Astrocyte (in vitro differentiated cells and primary cell): ENCODE measurements around the gene KIAA1671. TPM values are rescaled to one million over a fixed set of nuclear protein-coding genes. Genes with fewer than 3 reads are reported as not detected.

Experiments
- DNase-seq: peaks from one replicate; pipeline ENCODE4 v3.0.0-alpha.2; 2010; ENCODE audit warnings: low read depth
- FAIRE-seq: peaks from 2 replicates; lab custom pipeline; 2011; peaks lifted over from hg19 to GRCh38; lab: Jason Lieb, UNC
- H2AFZ ChIP-seq: 2 replicates; pipeline ENCODE4 v1.6.0; 2012; ENCODE audit warnings: low read depth, low read length, inconsistent platforms
- H3K27ac ChIP-seq: 2 replicates; pipeline ENCODE4 v1.5.1; 2011; ENCODE audit warnings: low read depth, low read length, inconsistent platforms
- H3K27me3 ChIP-seq: 2 replicates; pipeline ENCODE4 v1.6.0; 2011; ENCODE audit warnings: low read length, inconsistent platforms; ENCODE audit not compliant: insufficient read depth
- H3K36me3 ChIP-seq: 2 replicates; pipeline ENCODE4 v1.5.1; 2011; ENCODE audit warnings: low read length, inconsistent platforms; ENCODE audit not compliant: insufficient read depth
- H3K4me1 ChIP-seq: 2 replicates; pipeline ENCODE4 v1.5.1; 2011; ENCODE audit warnings: low read length, inconsistent platforms; ENCODE audit not compliant: insufficient read depth
- H3K4me2 ChIP-seq: 2 replicates; pipeline ENCODE4 v1.6.0; 2012; ENCODE audit warnings: low read length, inconsistent platforms
- H3K4me3 ChIP-seq: 2 replicates; pipeline ENCODE4 v1.5.1; 2011; ENCODE audit warnings: low read depth, mild to moderate bottlenecking, low read length, inconsistent platforms; ENCODE audit not compliant: insufficient read depth
- H3K79me2 ChIP-seq: 2 replicates; pipeline ENCODE4 v1.6.0; 2012; ENCODE audit warnings: mild to moderate bottlenecking, low read length, inconsistent platforms; ENCODE audit not compliant: insufficient read depth
- H3K9ac ChIP-seq: 2 replicates; pipeline ENCODE4 v1.6.0; 2012; ENCODE audit warnings: mild to moderate bottlenecking, low read length, inconsistent platforms
- H3K9me3 ChIP-seq: 2 replicates; pipeline ENCODE4 v1.5.1; 2012; ENCODE audit warnings: low read depth, mild to moderate bottlenecking, low read length, inconsistent platforms; ENCODE audit not compliant: insufficient read depth
- H4K20me1 ChIP-seq: 2 replicates; pipeline ENCODE4 v1.6.0; 2012; ENCODE audit warnings: low read length, inconsistent platforms; ENCODE audit not compliant: insufficient read depth
- H3K27ac Mint-ChIP-seq: one replicate; pipeline ENCODE4 v1.8.0; 2021; ENCODE audit warnings: mild to moderate bottlenecking, mixed read lengths; ENCODE audit not compliant: unreplicated experiment
- H3K27me3 Mint-ChIP-seq: one replicate; pipeline ENCODE4 v1.8.0; 2021; ENCODE audit warnings: low read depth, mixed read lengths; ENCODE audit not compliant: unreplicated experiment
- H3K36me3 Mint-ChIP-seq: one replicate; pipeline ENCODE4 v1.8.0; 2021; ENCODE audit warnings: low read depth, mixed read lengths; ENCODE audit not compliant: unreplicated experiment
- H3K4me1 Mint-ChIP-seq: one replicate; pipeline ENCODE4 v1.8.0; 2021; ENCODE audit warnings: low read depth, mixed read lengths; ENCODE audit not compliant: unreplicated experiment
- H3K4me3 Mint-ChIP-seq: one replicate; pipeline ENCODE4 v1.8.0; 2021; ENCODE audit warnings: mild to moderate bottlenecking, moderate library complexity, mixed read lengths; ENCODE audit not compliant: unreplicated experiment
- H3K9me3 Mint-ChIP-seq: one replicate; pipeline ENCODE4 v1.8.0; 2021; ENCODE audit warnings: mild to moderate bottlenecking, mixed read lengths; ENCODE audit not compliant: unreplicated experiment
- EZH2 ChIP-seq: IDR thresholded peaks from 2 replicates; pipeline ENCODE4 v1.6.1; 2012; ENCODE audit warnings: mild to moderate bottlenecking, low read length, inconsistent platforms; ENCODE audit not compliant: insufficient read depth
- total RNA-seq: library from RNA; stranded (reverse); gene quantifications from 2 replicates; pipeline ENCODE4 v1.2.1, GENCODE V29; 2021
- TF ChIP-seq, protein P1 (sequence below): IDR thresholded peaks from 2 replicates; pipeline ENCODE4 v1.5.1; 2011; ENCODE audit warnings: low read depth, mild to moderate bottlenecking, inconsistent platforms, low read length, moderate library complexity; ENCODE audit not compliant: insufficient read depth

KIAA1671 gene
- total RNA-seq, 1 donor from 2014 or later, result 28.4 TPM

GRCh38 chr22:25027043-25027906 lies 74.8 kb downstream of the KIAA1671 start:
- H3K4me3 Mint-ChIP-seq, result no peak overlapping the region
- Histone ChIP-seq H4K20me1 (no peaks in the 10 kb centered on the region), H3K27me3 (no peaks in the 10 kb centered on the region), H3K27ac (no peak overlapping the region), H3K4me2 (no peak overlapping the region), H2AFZ (no peak overlapping the region), H3K36me3 (no peaks in the 10 kb centered on the region), H3K9ac (no peak overlapping the region), H3K9me3 (no peaks in the 10 kb centered on the region), H3K79me2 (no peaks in the 10 kb centered on the region), H3K4me1 (peaks cover 7% of the 10 kb centered on the region), H3K4me3 (no peak overlapping the region)
- no peak for DNase-seq
- TF ChIP-seq EZH2, result no peak
- TF ChIP-seq, protein P1, sequence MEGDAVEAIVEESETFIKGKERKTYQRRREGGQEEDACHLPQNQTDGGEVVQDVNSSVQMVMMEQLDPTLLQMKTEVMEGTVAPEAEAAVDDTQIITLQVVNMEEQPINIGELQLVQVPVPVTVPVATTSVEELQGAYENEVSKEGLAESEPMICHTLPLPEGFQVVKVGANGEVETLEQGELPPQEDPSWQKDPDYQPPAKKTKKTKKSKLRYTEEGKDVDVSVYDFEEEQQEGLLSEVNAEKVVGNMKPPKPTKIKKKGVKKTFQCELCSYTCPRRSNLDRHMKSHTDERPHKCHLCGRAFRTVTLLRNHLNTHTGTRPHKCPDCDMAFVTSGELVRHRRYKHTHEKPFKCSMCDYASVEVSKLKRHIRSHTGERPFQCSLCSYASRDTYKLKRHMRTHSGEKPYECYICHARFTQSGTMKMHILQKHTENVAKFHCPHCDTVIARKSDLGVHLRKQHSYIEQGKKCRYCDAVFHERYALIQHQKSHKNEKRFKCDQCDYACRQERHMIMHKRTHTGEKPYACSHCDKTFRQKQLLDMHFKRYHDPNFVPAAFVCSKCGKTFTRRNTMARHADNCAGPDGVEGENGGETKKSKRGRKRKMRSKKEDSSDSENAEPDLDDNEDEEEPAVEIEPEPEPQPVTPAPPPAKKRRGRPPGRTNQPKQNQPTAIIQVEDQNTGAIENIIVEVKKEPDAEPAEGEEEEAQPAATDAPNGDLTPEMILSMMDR, result no peak
- H3K27me3 Mint-ChIP-seq, result no peaks in the 10 kb centered on the region
- H3K27ac Mint-ChIP-seq, result no peak overlapping the region
- peaks cover 13% of the 10 kb centered on the region for H3K4me1 Mint-ChIP-seq
- no peaks in the 10 kb centered on the region for H3K9me3 Mint-ChIP-seq
- FAIRE-seq, result no peak
- H3K36me3 Mint-ChIP-seq, result peaks cover 1% of the 10 kb centered on the region

DNA sequence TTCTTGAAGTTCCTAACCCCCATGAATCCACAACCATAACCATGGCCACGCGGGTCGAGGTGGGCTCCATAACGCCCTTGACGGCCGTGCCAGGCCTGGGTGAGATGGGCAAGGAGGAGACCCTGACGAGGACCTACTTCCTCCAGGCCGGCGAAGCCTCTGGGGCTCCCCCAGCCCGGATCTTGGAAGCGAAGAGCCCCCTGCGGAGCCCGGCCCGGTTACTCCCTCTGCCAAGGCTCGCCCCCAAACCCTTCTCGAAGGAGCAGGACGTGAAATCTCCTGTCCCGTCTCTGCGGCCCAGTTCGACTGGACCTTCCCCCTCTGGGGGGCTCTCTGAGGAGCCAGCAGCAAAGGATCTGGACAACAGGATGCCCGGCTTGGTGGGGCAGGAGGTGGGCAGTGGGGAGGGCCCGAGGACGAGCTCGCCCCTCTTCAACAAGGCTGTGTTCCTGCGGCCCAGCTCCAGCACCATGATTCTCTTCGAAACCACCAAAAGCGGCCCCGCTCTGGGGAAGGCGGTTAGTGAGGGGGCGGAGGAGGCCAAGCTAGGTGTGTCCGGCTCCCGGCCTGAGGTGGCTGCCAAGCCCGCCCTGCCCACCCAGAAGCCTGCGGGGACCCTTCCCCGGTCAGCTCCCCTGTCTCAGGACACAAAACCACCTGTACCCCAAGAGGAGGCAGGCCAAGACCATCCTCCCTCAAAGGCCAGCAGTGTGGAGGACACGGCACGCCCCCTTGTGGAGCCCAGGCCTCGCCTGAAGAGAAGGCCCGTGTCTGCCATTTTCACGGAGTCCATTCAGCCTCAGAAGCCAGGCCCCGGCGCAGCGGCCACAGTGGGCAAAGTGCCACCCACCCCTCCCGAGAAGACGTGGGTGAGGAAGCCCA lies 75.7 kb downstream of the KIAA1671 start:
- H3K27ac Mint-ChIP-seq, result no peak overlapping the region
- Histone ChIP-seq H3K79me2 (no peaks in the 10 kb centered on the region), H3K9me3 (no peaks in the 10 kb centered on the region), H2AFZ (peak overlapping the region; percentile 77), H3K9ac (no peak overlapping the region), H3K4me2 (no peak overlapping the region), H3K36me3 (no peaks in the 10 kb centered on the region), H4K20me1 (no peaks in the 10 kb centered on the region), H3K27ac (no peak overlapping the region), H3K4me1 (peaks cover 7% of the 10 kb centered on the region), H3K4me3 (no peak overlapping the region), H3K27me3 (no peaks in the 10 kb centered on the region)
- H3K9me3 Mint-ChIP-seq, result no peaks in the 10 kb centered on the region
- FAIRE-seq (no peak), DNase-seq (no peak)
- no peak for TF ChIP-seq EZH2
- TF ChIP-seq, protein P1, result peak; percentile 24
- no peak overlapping the region for H3K4me3 Mint-ChIP-seq
- H3K36me3 Mint-ChIP-seq, result peaks cover 1% of the 10 kb centered on the region
- H3K4me1 Mint-ChIP-seq, result peaks cover 13% of the 10 kb centered on the region
- no peaks in the 10 kb centered on the region for H3K27me3 Mint-ChIP-seq
